ENCODE measurements around the gene UBA1.

- TF ChIP-seq POLR2A (IDR thresholded peaks at IDR 0.05): no peak
- no peak for TF ChIP-seq CTCF (IDR thresholded peaks at IDR 0.05)
Measured at GRCh38 chrX:47217121-47217851, 23.7 kb downstream of the UBA1 start.

Measured in heart left ventricle (tissue), 13 donors.